ENCODE measurements around the gene DHCR24.

The DHCR24 gene

GRCh38 chr1:54850069-54850730, 36.8 kb downstream of the DHCR24 start:
- TF ChIP-seq, protein P1, sequence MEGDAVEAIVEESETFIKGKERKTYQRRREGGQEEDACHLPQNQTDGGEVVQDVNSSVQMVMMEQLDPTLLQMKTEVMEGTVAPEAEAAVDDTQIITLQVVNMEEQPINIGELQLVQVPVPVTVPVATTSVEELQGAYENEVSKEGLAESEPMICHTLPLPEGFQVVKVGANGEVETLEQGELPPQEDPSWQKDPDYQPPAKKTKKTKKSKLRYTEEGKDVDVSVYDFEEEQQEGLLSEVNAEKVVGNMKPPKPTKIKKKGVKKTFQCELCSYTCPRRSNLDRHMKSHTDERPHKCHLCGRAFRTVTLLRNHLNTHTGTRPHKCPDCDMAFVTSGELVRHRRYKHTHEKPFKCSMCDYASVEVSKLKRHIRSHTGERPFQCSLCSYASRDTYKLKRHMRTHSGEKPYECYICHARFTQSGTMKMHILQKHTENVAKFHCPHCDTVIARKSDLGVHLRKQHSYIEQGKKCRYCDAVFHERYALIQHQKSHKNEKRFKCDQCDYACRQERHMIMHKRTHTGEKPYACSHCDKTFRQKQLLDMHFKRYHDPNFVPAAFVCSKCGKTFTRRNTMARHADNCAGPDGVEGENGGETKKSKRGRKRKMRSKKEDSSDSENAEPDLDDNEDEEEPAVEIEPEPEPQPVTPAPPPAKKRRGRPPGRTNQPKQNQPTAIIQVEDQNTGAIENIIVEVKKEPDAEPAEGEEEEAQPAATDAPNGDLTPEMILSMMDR (IDR thresholded peaks at IDR 0.05; ENCODE audit: insufficient read depth, low read depth, low read length, missing control alignments), result no peak
- DNase-seq (ENCODE audit: low read depth), result no peak
- H3K4me3 ChIP-seq (ENCODE audit: low read length), result no peak overlapping the region

DNA sequence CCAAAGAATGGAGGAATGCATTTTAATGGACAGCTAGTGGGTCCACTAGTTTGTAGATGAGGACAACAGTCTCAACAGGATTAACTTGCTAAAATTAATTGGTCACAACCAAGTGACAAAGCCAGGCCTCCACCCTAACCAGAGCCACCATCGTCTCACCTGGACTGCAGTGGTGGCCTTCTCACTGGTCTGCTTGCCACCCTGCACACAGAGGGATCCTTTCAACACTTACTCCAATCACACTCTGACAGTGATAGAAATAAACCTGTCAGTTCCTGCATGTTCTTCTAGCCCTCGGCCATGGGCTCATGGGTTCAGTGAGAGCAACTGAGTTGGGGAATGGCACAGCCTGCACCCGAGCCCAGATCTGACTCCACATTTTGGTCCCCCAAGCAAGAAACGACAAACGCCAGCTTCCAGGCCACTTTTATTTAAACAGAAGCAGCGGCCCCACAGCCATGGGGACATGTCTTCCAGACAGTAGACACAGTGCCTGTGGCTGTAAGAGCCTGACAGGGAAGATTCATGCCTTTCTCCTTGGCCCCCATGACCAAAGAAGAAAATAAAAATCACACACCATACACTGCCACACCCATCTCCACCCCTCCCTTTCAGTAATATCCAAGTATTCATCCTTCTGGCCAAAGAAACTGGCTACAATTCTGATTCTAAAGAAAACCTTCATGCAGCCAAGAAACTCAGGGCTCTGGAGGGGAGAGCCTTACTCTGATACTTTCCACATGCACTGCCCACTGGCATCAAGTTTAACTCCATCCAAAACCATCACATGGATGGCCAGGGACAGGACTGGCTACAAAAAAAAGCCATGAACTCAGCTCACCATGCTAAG, 37.6 kb downstream of the DHCR24 start:
- no peak overlapping the region for H3K4me3 ChIP-seq (ENCODE audit: low read length)
- TF ChIP-seq, protein P1 (IDR thresholded peaks at IDR 0.05; ENCODE audit: insufficient read depth, low read depth, low read length, missing control alignments), result no peak
- DNase-seq (ENCODE audit: low read depth), result no peak

DNA sequence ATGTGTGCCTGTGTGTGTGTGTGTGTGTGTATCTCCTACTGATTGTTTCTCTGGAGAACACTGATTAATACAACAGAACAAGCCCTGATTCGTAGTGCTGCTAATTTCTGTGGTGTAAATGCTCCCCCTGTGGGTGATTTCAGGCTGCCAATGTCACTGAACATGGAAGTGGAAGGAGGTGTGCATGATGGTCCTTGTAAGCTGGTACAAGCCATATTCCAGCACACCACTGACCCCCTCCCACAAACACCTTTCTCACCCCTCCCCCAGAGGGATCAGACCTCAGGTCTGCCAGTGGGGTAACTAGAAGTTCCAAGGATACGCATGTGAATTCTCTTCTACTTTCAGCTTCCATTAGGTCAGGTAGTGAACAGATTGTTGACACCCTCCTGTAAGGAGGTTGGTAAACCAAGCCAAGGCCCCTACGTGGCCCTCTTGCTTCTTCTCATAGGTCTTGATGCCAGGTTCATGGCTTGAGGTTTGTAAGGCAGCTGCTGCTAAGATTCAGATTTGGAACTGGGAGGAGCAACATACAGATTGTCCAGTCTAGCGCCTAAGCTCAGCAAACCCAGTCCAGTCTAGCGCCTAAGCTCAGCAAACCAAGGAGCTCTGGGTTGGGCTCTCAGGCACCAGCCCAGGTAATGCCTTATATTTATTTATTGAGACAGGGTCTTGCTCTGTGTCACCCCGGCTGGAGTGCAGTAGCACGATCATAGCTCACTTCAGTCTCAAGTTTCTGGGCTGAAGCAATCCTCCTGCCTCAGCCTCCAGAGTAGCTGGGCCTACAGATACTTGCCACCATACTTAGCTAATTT, 38.7 kb downstream of the DHCR24 start:
- TF ChIP-seq, protein P1 (IDR thresholded peaks at IDR 0.05; ENCODE audit: insufficient read depth, low read depth, low read length, missing control alignments), result no peak
- DNase-seq (ENCODE audit: low read depth), result no peak
- no peak overlapping the region for H3K4me3 ChIP-seq (ENCODE audit: low read length)

DNA sequence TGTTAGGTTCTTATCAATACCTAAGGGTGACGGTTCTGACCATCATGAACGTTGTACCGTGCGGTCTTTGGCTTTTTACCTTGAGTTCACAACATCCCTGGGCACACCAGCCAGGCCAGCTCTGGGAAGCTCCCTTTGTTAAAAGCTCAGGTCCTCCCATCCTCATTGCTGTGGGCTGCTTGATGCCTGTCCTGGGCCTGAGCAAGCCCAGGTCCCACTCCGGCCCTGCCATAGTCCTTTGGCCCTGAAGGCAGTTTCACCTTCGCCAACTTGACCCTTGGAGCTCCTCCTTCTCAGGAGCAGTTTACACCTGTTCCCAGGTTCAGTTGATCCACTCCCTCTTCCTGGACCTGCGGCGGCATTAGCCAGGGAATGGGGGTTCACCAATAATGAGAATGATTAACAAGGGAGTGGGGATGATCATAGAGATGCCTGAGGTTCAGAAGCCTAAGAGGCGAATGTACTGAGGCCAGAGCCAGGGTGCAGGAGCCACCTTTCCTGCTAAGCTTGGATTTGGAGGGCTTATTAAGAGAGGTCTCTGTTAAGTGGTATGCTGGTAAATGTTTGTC, 40.2 kb downstream of the DHCR24 start:
- no peak for DNase-seq (ENCODE audit: low read depth)
- H3K4me3 ChIP-seq (ENCODE audit: low read length), result no peak overlapping the region
- TF ChIP-seq, protein P1 (IDR thresholded peaks at IDR 0.05; ENCODE audit: insufficient read depth, low read depth, low read length, missing control alignments), result no peak

DNA sequence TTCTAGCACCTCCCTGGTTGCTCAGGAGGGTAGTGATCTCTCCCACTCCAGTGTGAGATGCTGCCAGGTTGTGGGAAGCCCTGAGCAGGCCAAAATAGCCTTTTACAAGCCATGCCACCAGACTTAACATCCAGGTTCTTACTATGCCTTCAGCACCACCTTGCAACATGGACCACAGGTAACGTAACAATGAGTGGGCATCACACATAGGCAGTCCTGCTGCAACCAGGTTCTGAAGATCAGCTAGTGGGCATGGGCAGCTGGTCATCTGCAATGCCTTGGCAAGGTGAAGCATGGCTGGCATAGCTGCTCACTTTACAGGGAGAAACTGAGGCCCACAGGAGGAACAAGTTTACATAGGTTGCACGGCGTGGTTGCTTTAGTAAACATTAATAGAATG, 40.7 kb downstream of the DHCR24 start:
- H3K4me3 ChIP-seq (ENCODE audit: low read length), result no peak overlapping the region
- no peak for DNase-seq (ENCODE audit: low read depth)
- TF ChIP-seq, protein P1 (IDR thresholded peaks at IDR 0.05; ENCODE audit: insufficient read depth, low read depth, low read length, missing control alignments), result no peak

- TF ChIP-seq, protein P1 (IDR thresholded peaks at IDR 0.05; ENCODE audit: insufficient read depth, low read depth, low read length, missing control alignments), result no peak
Measured at GRCh38 chr1:54845772-54846171, 41.2 kb downstream of the DHCR24 start.

More at GRCh38 chr1:54845772-54846171, 41.2 kb downstream of the DHCR24 start:
- H3K4me3 ChIP-seq (ENCODE audit: low read length), result no peak overlapping the region
- DNase-seq (ENCODE audit: low read depth), result no peak

Measured in epithelial cell of esophagus (primary cell).